ENCODE results near the gene ABCC9. TPM values are rescaled to one million over a fixed set of nuclear protein-coding genes. Genes with fewer than 3 reads are reported as not detected.
"Not testable (repeated sequence)": the region's sequence is repeated elsewhere in the genome, so short reads cannot be mapped to it uniquely, and the experiment has no call there.

The ABCC9 gene
- total RNA-seq, 1 donor from 2014 or later, result 2.6 TPM

DNA sequence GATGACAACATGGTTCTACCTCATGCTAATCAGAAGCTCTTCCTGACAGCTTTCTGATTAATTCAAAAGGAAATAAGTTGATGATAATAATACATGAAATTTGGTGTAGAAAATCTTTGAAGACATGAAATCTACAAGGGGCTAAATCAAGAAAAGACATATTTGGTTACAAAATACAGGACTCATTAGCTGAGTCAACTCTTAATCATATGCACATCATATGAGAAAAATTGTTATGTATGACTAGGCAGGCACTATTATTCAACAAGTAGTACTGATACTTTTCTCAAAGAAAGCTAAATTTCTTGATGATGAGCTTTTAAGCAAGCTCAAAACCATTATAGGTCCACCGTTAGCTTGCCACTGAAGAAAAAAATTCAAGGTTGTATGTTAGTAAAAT is 7.1 kb downstream of the ABCC9 start:
- no peak for DNase-seq (ENCODE audit: extremely low spot score, unreplicated experiment)
- H3K4me3 Mint-ChIP-seq, result no peak overlapping the region
- H3K4me1 Mint-ChIP-seq (ENCODE audit: unreplicated experiment), result no peaks in the 10 kb centered on the region
- H3K9me3 Mint-ChIP-seq, result no peaks in the 10 kb centered on the region
- peaks cover 4% of the 10 kb centered on the region for H3K36me3 Mint-ChIP-seq
- H3K27ac Mint-ChIP-seq, result no peak overlapping the region
- H3K27me3 Mint-ChIP-seq, result peaks cover 72% of the 10 kb centered on the region
- TF ChIP-seq, protein P1, sequence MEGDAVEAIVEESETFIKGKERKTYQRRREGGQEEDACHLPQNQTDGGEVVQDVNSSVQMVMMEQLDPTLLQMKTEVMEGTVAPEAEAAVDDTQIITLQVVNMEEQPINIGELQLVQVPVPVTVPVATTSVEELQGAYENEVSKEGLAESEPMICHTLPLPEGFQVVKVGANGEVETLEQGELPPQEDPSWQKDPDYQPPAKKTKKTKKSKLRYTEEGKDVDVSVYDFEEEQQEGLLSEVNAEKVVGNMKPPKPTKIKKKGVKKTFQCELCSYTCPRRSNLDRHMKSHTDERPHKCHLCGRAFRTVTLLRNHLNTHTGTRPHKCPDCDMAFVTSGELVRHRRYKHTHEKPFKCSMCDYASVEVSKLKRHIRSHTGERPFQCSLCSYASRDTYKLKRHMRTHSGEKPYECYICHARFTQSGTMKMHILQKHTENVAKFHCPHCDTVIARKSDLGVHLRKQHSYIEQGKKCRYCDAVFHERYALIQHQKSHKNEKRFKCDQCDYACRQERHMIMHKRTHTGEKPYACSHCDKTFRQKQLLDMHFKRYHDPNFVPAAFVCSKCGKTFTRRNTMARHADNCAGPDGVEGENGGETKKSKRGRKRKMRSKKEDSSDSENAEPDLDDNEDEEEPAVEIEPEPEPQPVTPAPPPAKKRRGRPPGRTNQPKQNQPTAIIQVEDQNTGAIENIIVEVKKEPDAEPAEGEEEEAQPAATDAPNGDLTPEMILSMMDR (conservative IDR thresholded peaks at IDR 0.05), result no peak

DNA sequence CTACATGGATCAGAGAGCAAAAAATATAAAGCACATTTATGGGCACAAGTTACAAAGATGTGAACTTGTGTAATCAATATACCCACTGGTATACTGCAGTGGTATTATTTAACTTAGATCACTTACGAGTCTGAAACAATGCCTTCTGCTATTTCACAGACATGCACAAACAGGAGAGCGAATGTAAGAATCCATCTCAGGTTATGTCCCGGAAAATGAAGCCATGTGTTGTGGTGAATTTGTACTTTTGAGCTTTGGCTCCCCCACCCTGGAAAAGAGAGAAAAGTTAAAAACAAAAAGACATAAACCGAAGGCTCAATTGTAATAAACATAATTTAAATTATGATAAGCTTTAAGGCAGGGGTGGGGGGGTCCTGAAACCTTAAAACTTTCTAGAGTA is 7.6 kb downstream of the ABCC9 start:
- TF ChIP-seq, protein P1 (conservative IDR thresholded peaks at IDR 0.05), result no peak
- H3K9me3 Mint-ChIP-seq, result no peaks in the 10 kb centered on the region
- no peak overlapping the region for H3K27ac Mint-ChIP-seq
- H3K36me3 Mint-ChIP-seq, result peaks cover 4% of the 10 kb centered on the region
- H3K27me3 Mint-ChIP-seq, result peaks cover 67% of the 10 kb centered on the region
- DNase-seq (ENCODE audit: extremely low spot score, unreplicated experiment), result no peak
- H3K4me3 Mint-ChIP-seq, result no peak overlapping the region
- H3K4me1 Mint-ChIP-seq (ENCODE audit: unreplicated experiment), result no peaks in the 10 kb centered on the region

DNA sequence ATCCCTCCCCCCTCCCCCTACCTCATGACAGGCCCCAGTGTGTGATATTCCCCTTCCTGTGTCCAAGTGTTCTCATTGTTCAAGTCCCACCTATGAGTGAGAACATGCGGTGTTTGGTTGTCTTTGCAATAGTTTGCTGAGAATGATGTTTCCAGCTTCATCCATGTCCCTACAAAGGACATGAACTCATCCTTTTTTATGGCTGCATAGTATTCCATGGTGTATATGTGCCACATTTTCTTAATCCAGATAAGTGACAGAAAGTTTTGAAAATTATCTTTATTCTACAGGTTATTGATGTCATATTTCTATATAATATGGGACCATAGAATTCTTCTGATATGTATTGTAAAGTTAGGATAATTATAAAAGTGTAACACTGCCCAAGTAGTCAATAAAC is 11.3 kb downstream of the ABCC9 start:
- DNase-seq (ENCODE audit: extremely low spot score, unreplicated experiment); H3K4me1 Mint-ChIP-seq (ENCODE audit: unreplicated experiment); H3K27ac Mint-ChIP-seq; H3K9me3 Mint-ChIP-seq; H3K4me3 Mint-ChIP-seq; H3K36me3 Mint-ChIP-seq: not testable (repeated sequence)
- peaks cover 49% of the 10 kb centered on the region for H3K27me3 Mint-ChIP-seq

DNA sequence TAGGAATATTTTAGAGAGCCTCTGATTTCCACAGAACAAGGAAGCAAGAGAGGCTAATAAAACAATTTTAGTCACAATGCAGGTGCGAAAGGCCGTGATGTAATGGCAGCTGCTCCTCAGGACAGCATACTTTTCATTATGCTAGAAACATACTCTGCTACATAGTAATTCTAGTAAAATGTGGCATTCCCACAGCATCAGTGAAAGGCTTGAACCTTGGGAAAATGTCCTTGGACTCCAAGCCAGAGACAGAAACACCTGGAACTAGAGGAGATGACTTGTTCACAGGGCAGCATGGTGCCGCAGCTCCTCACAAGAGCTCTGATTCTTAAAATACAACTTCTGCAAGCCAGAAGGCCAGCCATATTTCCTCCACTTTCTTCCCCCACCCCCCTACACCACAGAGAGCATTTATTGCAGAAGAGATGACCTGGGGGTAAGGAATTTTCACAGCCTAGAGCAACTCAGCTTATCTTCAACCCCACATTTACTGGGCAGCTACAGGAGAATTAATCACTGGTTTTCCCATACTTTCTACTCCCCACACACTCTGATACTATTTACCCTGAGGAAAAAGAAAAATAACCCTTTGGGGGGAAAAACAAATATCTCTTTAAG is 15.8 kb downstream of the ABCC9 start:
- H3K36me3 Mint-ChIP-seq, result no peaks in the 10 kb centered on the region
- TF ChIP-seq, protein P1 (conservative IDR thresholded peaks at IDR 0.05), result no peak
- H3K9me3 Mint-ChIP-seq, result no peaks in the 10 kb centered on the region
- H3K27ac Mint-ChIP-seq, result no peak overlapping the region
- no peak overlapping the region for H3K4me3 Mint-ChIP-seq
- peaks cover 42% of the 10 kb centered on the region for H3K27me3 Mint-ChIP-seq
- H3K4me1 Mint-ChIP-seq (ENCODE audit: unreplicated experiment), result no peaks in the 10 kb centered on the region
- no peak for DNase-seq (ENCODE audit: extremely low spot score, unreplicated experiment)

DNA sequence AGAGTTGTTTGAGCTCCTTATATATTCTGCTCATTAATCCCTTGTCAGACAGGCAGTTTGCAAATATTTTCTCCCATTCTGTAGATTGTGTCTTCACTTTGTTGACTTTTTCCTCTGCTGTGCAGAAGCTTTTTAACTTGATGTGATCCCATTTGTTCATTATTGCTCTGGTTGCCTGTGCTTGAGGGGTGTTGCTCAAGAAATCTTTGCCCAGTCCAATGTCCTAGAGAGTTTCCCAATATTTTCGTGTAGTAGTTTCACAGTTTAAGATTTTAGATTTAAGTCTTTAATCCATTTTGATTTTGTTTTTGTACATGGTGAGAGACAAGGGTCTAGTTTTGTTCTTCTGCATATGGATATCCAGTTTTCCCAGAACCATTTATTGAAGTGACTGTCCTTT is 19.8 kb downstream of the ABCC9 start:
- DNase-seq (ENCODE audit: extremely low spot score, unreplicated experiment), result no peak
- Mint-ChIP-seq H3K4me3 (no peak overlapping the region), H3K4me1 (ENCODE audit: unreplicated experiment) (no peaks in the 10 kb centered on the region), H3K36me3 (no peaks in the 10 kb centered on the region), H3K27me3 (peaks cover 36% of the 10 kb centered on the region), H3K27ac (no peak overlapping the region), H3K9me3 (no peaks in the 10 kb centered on the region)
- TF ChIP-seq, protein P1 (conservative IDR thresholded peaks at IDR 0.05), result no peak

DNA sequence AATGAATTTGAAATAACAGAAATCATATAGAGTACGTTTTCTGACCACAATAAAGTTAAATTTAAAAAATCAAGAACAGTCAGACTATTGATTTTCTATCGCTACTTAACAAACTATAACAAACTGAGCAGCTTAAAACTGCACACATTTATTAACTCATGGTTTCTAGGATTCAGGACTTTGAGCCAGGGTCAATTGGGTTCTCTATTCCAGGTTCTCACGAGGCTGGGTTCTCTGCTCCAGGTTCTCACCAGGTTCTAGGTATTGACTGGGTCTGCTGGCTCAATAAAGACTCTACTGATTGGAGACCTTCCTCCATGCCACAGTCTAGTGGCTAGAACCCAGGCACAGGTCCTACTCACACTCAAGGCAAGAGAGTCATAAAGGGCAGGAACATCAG is 22.8 kb downstream of the ABCC9 start:
- TF ChIP-seq, protein P1 (conservative IDR thresholded peaks at IDR 0.05), result no peak
- H3K27ac Mint-ChIP-seq, result no peak overlapping the region
- no peaks in the 10 kb centered on the region for H3K36me3 Mint-ChIP-seq
- no peak overlapping the region for H3K4me3 Mint-ChIP-seq
- peaks cover 28% of the 10 kb centered on the region for H3K27me3 Mint-ChIP-seq
- no peak for DNase-seq (ENCODE audit: extremely low spot score, unreplicated experiment)
- H3K4me1 Mint-ChIP-seq (ENCODE audit: unreplicated experiment), result no peaks in the 10 kb centered on the region
- H3K9me3 Mint-ChIP-seq, result no peaks in the 10 kb centered on the region
